Mesothelial cell of epicardium (in vitro differentiated cells): ENCODE measurements around the gene OLFM1. TPM values are rescaled to one million over a fixed set of nuclear protein-coding genes. Genes with fewer than 3 reads are reported as not detected.

Source experiments
- DNase-seq, 2 experiments: peaks; one replicate each; pipeline ENCODE4 v3.0.0; 2021; ENCODE audit warnings: low spot score in 2 of 2; ENCODE audit not compliant: unreplicated experiment in 2 of 2
- H3K27ac Mint-ChIP-seq: 2 replicates; pipeline ENCODE4 v1.8.0; 2021; ENCODE audit warnings: mixed read lengths
- H3K27me3 Mint-ChIP-seq: 2 replicates; pipeline ENCODE4 v1.8.0; 2021; ENCODE audit warnings: low read depth, mixed read lengths
- H3K36me3 Mint-ChIP-seq: 2 replicates; pipeline ENCODE4 v1.8.0; 2021; ENCODE audit warnings: mixed read lengths
- H3K4me1 Mint-ChIP-seq: 2 replicates; pipeline ENCODE4 v1.8.0; 2021; ENCODE audit warnings: mixed read lengths
- H3K4me3 Mint-ChIP-seq: 2 replicates; pipeline ENCODE4 v1.8.0; 2021; ENCODE audit warnings: mild to moderate bottlenecking, moderate library complexity, mixed read lengths
- H3K9me3 Mint-ChIP-seq: 2 replicates; pipeline ENCODE4 v1.8.0; 2021; ENCODE audit warnings: mixed read lengths
- total RNA-seq: library from RNA; stranded (reverse); gene quantifications from 3 replicates; pipeline ENCODE4 v1.2.1, GENCODE V29; 2021
- TF ChIP-seq, protein P1 (sequence below): fragments of 200-600 bp; sonication (generic); IDR thresholded peaks from one replicate; pipeline ENCODE4 v1.5.0; 2021; ENCODE audit warnings: antibody characterized with exemption; ENCODE audit not compliant: unreplicated experiment

The OLFM1 gene
- total RNA-seq, 1 donor from 2014 or later = 2.0 TPM

GRCh38 chr9:135105211-135105745, 17.8 kb downstream of the OLFM1 start:
- H3K4me1 Mint-ChIP-seq = no peaks in the 10 kb centered on the region
- no peak overlapping the region for H3K4me3 Mint-ChIP-seq
- no peaks in the 10 kb centered on the region for H3K36me3 Mint-ChIP-seq
- H3K27me3 Mint-ChIP-seq = peaks cover 51% of the 10 kb centered on the region
- TF ChIP-seq, protein P1, sequence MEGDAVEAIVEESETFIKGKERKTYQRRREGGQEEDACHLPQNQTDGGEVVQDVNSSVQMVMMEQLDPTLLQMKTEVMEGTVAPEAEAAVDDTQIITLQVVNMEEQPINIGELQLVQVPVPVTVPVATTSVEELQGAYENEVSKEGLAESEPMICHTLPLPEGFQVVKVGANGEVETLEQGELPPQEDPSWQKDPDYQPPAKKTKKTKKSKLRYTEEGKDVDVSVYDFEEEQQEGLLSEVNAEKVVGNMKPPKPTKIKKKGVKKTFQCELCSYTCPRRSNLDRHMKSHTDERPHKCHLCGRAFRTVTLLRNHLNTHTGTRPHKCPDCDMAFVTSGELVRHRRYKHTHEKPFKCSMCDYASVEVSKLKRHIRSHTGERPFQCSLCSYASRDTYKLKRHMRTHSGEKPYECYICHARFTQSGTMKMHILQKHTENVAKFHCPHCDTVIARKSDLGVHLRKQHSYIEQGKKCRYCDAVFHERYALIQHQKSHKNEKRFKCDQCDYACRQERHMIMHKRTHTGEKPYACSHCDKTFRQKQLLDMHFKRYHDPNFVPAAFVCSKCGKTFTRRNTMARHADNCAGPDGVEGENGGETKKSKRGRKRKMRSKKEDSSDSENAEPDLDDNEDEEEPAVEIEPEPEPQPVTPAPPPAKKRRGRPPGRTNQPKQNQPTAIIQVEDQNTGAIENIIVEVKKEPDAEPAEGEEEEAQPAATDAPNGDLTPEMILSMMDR = no peak
- H3K9me3 Mint-ChIP-seq = no peaks in the 10 kb centered on the region
- no peak overlapping the region for H3K27ac Mint-ChIP-seq
- DNase-seq = no peak

DNA sequence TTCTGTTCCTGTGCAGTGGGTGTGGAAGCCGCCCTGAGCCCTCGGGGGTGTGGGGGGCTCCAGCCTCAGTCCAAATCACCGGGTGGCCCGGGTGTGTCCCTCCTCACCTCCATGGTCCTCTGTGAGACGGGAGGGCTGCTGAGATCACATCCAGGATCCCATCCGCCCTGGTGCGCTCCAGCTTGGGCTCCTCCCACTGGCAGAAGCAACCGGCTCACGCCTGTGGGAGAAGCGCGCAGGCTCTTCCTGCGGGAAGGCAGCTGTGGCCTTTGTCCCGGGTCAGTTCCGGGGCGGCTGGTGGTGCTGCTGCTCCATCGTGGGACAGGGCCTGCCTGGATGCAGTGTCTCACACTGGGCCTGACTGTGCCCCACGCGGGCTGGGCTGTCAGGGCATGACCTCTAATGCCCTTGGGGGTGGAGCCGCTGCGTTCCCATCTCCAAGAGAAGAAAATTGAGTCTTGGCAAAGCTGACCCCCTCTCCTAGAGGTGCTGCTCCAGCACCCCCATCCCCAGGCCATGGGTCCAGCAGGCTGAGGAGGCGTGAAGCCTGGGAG, 18.5 kb downstream of the OLFM1 start:
- no peaks in the 10 kb centered on the region for H3K9me3 Mint-ChIP-seq
- no peak overlapping the region for H3K27ac Mint-ChIP-seq
- H3K36me3 Mint-ChIP-seq = no peaks in the 10 kb centered on the region
- TF ChIP-seq, protein P1 = no peak
- H3K4me1 Mint-ChIP-seq = no peaks in the 10 kb centered on the region
- no peak overlapping the region for H3K4me3 Mint-ChIP-seq
- DNase-seq = no peak
- H3K27me3 Mint-ChIP-seq = peaks cover 45% of the 10 kb centered on the region

DNA sequence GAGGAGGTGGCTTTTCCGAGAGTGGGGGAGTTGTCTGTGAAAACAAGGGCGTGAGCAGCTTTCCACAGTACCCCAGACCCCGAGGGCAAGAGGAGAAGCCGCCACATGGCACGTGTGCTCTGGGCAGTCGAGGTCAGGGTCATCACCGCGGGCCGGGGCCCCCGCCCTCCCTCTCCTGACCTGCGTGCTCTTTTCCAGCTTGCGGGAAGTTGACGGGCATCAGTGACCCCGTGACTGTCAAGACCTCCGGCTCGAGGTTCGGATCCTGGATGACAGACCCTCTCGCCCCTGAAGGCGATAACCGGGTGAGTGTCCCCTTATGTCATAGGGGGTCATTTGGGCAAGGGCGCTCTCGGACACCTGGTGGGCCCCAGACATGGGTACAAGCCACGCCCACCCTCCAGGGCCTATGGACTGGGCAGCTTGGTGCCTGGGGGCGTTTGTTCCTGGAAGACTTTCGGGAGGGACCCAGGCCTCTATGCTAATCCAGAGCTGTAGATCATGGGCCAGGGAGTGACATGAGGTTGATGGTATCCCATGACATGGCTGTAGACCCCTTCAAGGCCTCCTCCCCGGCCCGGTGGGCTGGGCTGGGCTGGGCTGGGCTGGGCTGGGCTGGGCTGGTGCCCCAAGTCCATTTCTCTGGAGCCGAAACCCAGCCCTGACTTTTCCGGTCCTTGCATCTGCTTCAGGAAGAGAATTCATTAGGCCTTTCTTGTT, 19.2 kb downstream of the OLFM1 start:
- H3K27ac Mint-ChIP-seq = no peak overlapping the region
- TF ChIP-seq, protein P1 = no peak
- no peak overlapping the region for H3K4me3 Mint-ChIP-seq
- H3K27me3 Mint-ChIP-seq = peaks cover 40% of the 10 kb centered on the region
- H3K4me1 Mint-ChIP-seq = no peaks in the 10 kb centered on the region
- DNase-seq = no peak
- no peaks in the 10 kb centered on the region for H3K9me3 Mint-ChIP-seq
- no peaks in the 10 kb centered on the region for H3K36me3 Mint-ChIP-seq

DNA sequence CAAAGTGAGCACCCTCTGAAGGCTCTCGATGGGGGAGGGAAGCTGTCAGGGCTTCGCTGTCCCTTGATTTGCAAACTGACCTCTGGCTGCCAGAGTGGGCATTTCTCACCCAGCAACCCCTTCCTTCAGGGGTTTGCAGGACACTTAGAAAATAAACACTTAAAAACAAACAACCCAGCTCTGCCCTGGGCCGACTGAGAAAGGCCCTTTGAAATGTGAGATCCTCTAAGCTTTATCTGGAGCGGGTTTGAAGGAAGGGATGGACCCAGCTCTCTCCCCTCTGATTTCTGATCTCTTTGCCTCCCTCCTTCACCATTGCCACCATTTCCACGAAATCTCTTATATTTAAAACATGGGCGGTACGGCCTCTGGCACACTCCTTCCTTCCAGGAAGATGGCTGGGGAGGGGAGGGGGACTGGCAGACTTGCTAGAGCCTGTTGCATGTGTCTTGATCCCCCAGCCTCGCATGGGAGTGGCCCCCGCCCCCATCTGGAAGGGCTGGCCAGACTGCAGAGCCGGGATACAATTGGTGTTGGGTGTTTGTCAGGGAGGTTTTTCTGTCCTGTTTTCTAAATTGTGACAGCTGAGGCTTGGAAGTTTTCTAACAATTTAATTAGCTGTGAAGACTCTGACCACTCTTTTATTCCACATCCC, 20.2 kb downstream of the OLFM1 start:
- Mint-ChIP-seq H3K4me1 (no peaks in the 10 kb centered on the region), H3K4me3 (no peak overlapping the region), H3K36me3 (no peaks in the 10 kb centered on the region), H3K27me3 (peaks cover 36% of the 10 kb centered on the region), H3K27ac (no peak overlapping the region), H3K9me3 (no peaks in the 10 kb centered on the region)
- no peak for DNase-seq
- TF ChIP-seq, protein P1 = no peak

DNA sequence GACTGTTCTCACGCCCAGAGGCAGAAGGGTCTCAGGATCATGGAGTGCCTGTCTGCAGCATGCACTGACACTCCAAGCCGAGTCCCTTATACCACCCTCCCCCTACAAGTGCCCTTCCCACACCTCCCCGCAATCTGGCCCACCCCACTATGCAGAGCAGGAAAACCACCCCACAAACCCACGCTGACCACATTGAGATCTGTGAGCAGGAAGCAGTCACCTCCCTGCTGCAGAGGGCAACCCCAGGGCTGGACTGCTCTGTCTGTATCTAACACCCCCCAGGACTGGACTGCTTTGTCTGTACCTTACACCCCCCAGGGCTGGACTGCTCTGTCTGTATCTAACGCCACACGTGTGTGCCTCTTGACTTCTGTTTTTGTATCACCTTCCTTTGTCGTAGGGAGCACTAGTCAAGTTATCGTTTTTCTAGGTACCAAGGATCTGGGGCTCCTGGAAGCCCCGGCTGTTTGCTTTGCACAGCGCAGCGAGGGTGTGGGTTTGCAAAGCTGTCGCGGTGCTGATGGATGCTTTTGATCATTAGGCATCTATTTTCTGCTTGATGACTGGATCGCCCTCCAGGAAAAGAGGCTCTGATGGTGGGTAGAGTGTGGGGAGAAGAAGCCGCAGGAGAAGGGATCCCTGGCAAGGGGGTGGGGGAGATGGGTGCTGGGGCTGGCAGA, 21.5 kb downstream of the OLFM1 start:
- H3K36me3 Mint-ChIP-seq = no peaks in the 10 kb centered on the region
- no peaks in the 10 kb centered on the region for H3K4me1 Mint-ChIP-seq
- no peaks in the 10 kb centered on the region for H3K9me3 Mint-ChIP-seq
- H3K27me3 Mint-ChIP-seq = peaks cover 26% of the 10 kb centered on the region
- no peak for DNase-seq
- TF ChIP-seq, protein P1 = no peak
- H3K4me3 Mint-ChIP-seq = no peak overlapping the region
- H3K27ac Mint-ChIP-seq = no peak overlapping the region
